Stimulated activated CD4-positive, alpha-beta T cell treated with anti-CD3 and anti-CD28 coated beads, Interleukin-2, amount 100 ng/mL, for 48 hours (primary cell): ENCODE measurements around the gene SORBS2.
"Not testable (repeated sequence)": the region's sequence is repeated elsewhere in the genome, so short reads cannot be mapped to it uniquely, and the experiment has no call there.

Experiments
- DNase-seq, 2 donors: peaks; one replicate each; pipeline ENCODE4 v3.0.0-alpha.2; 2020

The SORBS2 gene

GRCh38 chr4:185708348-185708747 is 103.6 kb downstream of the SORBS2 start:
- no peak for DNase-seq

GRCh38 chr4:185707622-185708021 is 104.4 kb downstream of the SORBS2 start:
- DNase-seq: not testable (repeated sequence)

- DNase-seq: no peak
Observed at GRCh38 chr4:185702147-185702663, 109.8 kb downstream of the SORBS2 start.

- DNase-seq: no peak
Observed at GRCh38 chr4:185700630-185701029, 111.4 kb downstream of the SORBS2 start.

- DNase-seq: no peak
Observed at GRCh38 chr4:185700048-185700447, 111.9 kb downstream of the SORBS2 start.

- DNase-seq: no peak
Observed at GRCh38 chr4:185697488-185697887, 114.5 kb downstream of the SORBS2 start.

- DNase-seq: no peak
Observed at GRCh38 chr4:185695743-185696142, 116.3 kb downstream of the SORBS2 start.

- no peak for DNase-seq
Observed at GRCh38 chr4:185693548-185694215, 118.3 kb downstream of the SORBS2 start.

GRCh38 chr4:185689407-185689806 is 122.6 kb downstream of the SORBS2 start:
- no peak for DNase-seq

GRCh38 chr4:185685804-185686203 is 126.2 kb downstream of the SORBS2 start:
- no peak for DNase-seq

- DNase-seq: no peak
Observed at GRCh38 chr4:185683896-185684295, 128.1 kb downstream of the SORBS2 start.

GRCh38 chr4:185683222-185683621 is 128.8 kb downstream of the SORBS2 start:
- DNase-seq: no peak

GRCh38 chr4:185682236-185682635 is 129.8 kb downstream of the SORBS2 start:
- DNase-seq: no peak

- no peak for DNase-seq
Observed at GRCh38 chr4:185681604-185682003, 130.4 kb downstream of the SORBS2 start.

GRCh38 chr4:185680617-185681016 is 131.4 kb downstream of the SORBS2 start:
- DNase-seq: no peak

- no peak for DNase-seq
Observed at GRCh38 chr4:185679523-185679922, 132.5 kb downstream of the SORBS2 start.

GRCh38 chr4:185677637-185678314 is 134.2 kb downstream of the SORBS2 start:
- no peak for DNase-seq

- DNase-seq: no peak
Observed at GRCh38 chr4:185672618-185673017, 139.4 kb downstream of the SORBS2 start.

GRCh38 chr4:185672151-185672550 is 139.8 kb downstream of the SORBS2 start:
- DNase-seq: no peak

GRCh38 chr4:185671496-185671895 is 140.5 kb downstream of the SORBS2 start:
- no peak for DNase-seq

- DNase-seq: no peak
Observed at GRCh38 chr4:185671066-185671465, 140.9 kb downstream of the SORBS2 start.

- no peak for DNase-seq
Observed at GRCh38 chr4:185669288-185669687, 142.7 kb downstream of the SORBS2 start.

GRCh38 chr4:185666156-185666555 is 145.8 kb downstream of the SORBS2 start:
- DNase-seq: no peak

- no peak for DNase-seq
Observed at GRCh38 chr4:185665655-185666054, 146.3 kb downstream of the SORBS2 start.
